ENCODE data around the gene DNAAF5.

The DNAAF5 gene

DNA sequence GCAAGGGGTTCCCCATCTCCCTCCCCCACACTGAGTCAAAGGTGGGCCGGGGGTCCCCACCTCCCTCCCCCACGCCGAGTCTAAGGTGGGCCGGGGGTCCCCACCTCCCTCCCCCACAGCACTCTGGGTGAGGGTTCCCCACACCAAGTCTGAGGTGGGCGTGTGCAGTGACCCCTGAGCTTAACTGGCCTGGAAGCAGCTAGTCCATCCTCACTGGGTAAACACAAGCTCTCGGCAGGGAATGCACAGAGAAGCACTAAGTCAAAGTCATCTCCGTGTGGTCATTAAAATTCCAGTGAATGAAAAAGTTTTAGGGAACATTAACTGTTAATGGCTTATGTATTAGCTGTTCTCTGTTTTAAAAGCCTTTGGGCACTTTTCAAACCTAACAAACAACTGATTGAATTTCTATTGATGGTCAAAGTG, 44.3 kb downstream of the DNAAF5 start:
- no peak for DNase-seq

DNA sequence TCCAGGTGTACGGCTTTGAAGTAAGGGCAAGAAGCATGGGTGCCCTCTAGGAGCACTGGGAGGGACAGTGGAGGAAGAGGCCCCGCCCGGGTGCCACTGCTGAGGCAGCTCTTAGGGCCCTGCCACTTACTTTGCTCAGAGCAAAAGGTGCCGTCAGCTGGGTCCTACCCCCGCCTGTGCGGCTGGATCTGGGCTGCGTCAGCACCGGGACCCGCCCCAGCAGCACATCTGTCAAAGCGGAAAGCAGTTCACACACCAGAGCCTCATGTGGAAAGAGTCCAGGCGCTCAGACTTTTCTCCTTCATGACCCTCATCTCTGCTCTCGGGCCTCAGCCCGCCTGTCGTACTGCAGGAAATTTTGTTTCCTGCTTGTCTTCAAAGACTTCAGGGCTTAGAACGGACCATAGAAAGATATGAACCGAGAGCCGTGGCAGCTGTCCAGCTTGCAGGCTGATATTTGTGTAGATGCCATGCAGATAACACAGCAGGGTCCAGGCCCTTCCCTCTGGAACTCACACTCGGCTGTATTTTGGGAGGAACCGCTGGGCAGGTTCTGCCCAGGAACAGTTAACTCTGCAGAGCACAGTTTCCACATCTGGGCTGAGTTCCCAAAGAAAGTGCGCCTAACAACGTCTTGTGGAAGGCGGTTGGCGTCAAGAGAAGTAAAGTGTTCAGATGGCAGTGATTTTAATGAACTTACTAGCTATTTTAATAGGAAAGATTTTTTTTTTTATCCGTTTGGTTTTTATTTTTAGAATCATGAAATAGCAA, 44.9 kb downstream of the DNAAF5 start:
- DNase-seq: no peak

DNA sequence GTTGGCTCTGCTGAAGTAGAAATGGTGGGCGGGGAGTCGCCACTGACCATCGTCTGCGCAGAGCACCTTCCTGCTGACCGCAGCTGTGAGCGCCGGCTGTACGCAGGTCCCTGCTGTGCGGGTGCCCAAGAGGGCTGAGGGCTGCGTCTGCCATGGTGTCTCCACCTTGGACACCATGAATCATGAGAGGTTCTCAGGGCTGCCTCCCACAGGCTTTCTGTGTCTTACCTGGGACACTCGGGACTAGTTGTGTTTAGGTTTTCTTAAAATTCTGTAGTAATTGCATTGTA, 45.5 kb downstream of the DNAAF5 start:
- DNase-seq: no peak

DNA sequence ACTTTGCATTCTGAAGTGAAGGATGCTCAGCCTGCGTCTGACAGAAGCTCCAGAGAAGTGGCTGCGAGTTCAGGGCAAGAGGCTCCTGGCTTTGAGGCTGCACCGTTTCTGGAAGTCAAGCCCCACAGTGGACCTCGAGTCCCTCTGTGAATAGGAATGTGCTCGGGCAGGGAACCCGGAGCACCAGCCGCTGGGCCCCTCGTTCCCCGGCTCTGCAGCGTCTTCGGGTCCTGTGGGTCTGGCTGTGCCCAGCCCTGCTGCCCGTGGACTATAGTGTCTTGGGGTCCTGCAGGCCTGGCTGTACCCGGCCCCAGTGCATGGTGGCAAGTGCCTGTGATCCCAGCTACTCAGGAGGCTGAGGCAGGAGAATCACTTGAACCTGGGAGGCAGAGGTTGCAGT, 45.9 kb downstream of the DNAAF5 start:
- DNase-seq: no peak

DNA sequence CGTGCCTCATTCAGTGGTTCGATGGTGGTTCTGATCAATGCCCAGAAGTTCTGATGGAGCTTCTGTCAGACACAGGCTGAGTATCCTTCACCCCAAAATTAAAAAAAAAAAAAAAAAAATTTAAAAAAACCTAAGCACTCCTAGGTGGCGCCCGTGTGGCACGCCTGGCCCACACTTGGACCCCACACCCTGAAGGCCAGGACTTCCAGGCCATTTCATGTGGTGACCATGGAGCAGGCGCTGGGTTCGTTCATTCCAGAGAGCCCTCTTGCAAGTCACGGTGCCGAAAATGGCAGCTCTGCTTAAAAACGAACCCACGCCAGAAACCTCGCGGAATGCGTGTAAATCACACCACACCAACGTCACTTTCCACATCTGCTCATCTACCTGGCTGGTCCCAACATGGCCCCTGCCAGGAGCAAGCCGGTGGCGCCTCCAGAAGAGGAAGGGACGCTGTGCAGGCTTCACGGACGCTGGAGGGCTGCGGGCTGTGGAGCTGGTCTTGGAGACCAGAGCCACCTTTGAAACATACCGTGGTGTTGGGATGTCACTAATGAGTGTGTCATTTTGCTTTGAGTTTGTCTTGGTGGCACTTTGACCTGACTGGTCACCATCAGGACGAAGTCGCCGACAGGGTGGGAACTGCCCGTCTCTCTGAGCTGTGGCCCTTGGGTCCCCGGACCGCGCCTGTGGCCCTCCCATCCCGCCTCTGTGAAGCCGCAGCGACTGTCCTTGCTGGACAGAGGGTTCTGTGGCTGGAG, 46.5 kb downstream of the DNAAF5 start:
- no peak for DNase-seq

DNA sequence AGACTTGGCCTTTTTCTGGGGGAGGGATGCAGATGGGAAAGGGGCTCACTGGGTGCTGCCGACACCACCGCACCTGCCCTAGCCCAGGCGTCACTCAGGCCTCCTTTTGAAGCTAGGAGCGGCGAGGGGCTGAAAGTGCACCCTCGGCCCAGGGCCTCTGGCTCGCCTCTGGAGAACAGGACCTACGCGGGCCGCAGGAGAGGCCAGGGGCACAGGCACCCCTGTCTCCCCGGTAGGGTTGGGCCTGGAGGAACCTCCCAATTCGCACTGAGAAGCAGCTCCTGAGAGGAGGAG, 47.1 kb downstream of the DNAAF5 start:
- DNase-seq: no peak

DNA sequence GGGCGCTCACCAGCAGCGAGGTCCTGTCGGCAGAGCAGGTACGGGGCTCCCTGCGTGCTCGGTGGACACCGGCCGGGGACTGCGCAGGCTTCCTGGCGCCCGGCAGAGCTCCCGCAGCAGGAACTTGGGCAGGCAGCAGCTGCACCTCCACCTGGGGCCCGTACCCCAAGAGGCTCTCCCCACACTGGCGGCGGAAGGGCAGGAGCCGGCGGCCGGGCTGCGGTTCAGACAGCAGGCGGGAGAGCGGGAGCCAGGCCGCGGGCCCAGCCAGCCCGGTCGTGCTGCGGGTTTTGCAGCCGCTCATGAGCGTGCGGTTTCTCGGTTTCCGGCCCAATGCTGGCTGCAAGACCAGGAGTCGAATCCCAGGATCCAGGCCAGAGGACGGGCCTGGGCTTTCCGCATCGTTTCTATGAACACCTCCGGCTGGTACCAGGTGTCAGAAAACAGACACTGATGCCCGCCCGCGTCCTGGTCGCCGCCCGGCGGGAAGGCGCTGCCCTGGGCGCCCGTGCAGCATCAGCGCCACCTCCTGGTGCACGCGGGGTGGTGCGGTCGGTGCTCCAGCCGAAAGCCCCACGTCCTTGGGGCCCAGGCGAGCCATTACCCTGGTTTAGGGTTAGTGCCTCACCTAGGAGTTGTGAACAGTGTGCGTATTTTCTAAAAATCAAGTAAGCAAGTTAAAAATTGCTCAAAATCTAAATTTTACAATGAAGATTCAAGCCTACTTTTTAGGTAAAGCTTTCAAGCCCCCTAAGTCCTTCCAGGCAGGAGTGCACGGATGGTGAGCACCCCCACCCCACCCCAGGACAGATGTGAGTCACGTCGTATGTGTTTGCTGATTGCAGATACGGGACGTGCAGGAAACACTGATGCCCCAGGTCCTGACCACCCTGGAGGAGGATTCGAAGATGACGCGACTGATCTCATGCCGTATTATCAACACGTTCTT, 47.9 kb downstream of the DNAAF5 start:
- peak; percentile 62 for DNase-seq

DNA sequence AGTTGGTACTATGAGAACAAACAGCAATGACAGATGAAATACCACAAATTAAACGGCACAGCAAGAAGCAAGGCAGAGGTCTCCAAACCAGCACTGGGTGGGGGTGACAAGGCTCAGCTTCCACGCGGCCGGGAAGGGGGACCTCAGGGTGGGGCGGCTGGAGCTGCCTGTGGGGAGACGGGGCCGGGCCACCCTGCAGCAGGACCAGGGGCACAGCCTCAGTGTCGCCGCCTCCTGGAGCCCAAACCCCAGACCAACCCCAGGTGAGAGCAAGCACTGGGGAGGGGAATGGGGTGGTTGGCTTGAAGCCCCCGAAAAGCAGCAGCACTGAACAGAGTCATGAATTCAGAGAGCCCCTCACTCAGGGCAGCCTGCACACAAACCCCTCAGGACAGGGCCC, 49.9 kb downstream of the DNAAF5 start:
- no peak for DNase-seq

DNA sequence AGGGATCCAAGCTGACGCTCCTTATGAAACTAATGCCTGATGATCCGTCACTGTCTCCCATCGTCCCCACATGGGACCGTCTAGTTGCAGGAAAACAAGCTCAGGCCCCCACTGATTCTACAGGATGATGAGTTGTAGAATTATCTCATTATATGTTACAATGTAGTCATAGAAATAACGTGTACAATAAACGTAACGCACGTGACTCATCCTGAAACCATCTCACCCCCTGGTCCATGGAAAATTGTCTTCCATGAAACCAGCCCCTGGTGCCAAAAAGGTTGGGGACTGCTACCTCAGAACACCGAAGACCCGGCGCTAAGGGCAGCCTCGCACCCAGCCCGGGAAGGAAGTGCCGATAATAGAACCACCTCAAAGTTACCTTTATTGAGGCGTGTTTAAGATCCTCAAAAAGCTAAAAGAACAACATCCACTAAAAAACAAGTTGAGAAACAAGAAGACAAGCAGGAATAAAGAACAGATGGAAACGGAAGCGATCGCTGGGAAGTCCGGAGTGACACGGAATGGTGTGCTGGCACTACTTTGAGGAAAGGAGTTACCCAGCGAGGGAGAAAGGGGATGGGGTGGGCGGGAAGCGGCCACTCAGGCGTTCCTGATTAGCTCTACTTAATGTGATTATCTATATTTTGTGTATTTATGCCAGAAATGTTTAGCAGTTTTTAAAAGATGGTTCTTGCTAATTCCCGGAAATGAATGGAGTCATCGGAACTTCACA, 50.7 kb downstream of the DNAAF5 start:
- no peak for DNase-seq

DNA sequence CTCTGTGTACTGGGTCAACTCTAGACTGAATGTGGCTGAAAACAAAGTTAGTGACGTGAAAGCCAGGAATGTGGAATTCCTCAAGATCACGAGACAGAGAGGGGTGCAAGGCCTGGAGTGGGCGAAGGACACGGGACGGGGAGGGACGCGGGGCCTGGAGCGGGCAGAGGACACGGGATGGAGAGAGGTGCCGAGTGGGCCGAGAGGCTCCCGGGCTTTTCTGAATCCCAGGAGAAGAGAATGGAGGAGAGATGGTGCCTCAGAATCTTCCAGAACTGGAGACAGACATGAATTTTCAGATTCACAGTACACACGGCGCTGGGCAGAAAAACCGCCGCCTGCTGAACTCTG, 51.2 kb downstream of the DNAAF5 start:
- DNase-seq: no peak

DNA sequence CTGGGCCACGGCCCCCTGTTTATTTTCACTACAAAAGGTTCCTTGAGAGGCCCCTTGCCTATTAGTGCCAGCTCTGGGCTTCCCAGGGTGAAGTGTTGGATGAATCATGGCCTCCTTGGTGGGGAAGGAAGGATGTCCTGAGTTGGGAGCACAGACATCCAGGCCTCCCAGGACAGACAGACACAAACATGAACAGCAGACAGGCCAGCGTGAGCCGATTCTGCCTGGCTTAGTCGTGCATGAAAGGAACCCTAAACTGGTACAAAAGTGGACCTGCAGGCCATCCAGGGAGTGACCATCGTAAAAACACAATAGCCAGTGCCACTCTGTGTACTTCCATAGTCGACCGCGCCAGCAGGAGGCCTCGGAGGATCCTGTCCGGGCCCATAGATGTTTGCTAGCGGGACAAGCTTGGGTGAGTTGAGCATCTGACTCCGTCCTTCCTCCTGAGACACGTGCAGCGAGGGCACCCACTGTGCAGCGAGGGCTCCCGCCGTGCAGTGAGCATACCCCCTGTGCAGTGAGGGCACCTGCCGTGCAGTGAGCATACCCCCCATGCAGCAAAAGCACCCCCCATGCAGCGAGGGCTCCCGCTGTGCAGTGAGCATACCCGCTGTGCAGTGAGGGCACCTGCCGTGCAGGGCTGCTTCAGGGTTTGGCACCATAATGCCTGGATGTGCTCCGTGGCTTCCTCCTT, 51.9 kb downstream of the DNAAF5 start:
- no peak for DNase-seq

DNA sequence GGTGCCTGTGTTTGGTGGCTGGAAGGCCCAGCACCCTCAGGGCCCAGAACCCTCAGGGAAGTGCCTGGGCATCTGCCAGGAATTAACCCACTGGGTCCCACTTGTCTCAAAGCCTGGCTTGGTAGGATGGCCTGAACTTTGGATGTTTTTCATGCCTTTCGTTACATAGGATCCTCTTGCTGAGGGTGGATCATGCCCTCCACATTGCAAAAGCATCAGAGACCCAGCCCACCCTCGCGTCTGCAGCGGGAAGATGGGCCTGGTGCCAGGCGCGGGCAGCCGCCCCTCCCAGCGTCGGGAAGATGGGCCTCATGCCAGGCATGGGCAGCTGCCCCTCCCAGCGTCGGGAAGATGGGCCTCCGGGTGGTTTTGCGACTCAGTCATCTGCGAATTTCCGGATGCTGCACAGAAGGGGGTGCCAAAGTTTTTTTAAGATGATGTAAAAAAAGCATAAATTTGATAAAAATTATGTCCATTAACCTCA, 52.5 kb downstream of the DNAAF5 start:
- no peak for DNase-seq

DNA sequence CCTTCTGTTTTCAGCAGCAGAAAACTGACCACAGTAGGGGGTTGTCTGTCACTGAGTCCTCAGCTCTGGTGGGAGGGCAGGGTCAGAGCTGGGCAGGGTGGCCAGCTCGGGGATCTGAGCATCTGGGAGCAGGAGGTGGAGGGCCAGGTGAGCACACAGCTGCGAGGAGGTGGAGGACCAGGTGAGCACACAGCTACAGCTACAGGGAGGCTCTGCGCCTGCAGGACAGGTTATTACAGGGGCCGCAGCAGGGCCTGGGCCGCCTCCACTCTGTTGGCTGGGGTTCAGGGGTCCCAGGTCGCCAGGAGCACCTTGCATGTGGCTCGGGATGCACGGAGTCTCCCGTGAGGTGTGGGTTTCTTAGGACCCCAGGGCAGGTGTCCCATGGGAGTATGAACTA, 53.0 kb downstream of the DNAAF5 start:
- no peak for DNase-seq

DNA sequence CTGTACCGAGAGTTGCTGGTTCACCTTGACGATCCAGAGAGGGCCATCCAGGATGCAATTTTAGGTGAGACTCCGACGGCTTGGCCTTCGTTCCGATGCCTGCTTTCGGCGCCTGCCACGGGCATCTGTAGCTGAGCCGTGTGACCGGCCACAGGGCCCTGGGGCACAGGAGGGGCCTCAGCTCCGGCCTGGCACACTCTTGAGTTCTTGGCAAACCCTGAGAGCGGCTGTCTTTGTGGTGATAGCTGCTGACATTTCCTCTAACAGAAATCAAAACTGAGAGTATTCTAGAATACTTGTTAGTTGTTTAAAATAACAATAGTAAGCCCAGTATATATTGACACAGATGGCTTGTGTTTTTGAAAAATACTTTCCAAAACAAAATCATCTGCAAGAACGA, 53.6 kb downstream of the DNAAF5 start:
- no peak for DNase-seq

DNA sequence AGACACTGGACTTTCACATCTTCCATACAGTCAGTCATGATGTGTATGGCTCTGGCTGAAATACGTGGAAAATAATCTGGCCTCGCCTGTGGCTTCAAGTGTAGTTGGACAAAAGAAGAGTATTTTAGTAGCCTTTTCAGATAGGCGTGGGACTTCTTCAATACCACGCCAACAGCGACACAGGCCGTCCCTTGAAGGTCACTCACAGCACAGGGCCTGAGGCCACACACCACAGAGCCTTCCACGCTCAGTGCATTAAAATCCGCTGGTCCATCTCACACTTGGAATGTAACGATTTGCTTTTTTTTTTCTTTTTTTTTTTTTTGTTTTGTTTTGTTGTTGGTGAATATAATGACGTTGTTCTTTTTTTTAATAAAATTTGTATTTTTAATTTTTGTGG, 54.0 kb downstream of the DNAAF5 start:
- DNase-seq: no peak

DNA sequence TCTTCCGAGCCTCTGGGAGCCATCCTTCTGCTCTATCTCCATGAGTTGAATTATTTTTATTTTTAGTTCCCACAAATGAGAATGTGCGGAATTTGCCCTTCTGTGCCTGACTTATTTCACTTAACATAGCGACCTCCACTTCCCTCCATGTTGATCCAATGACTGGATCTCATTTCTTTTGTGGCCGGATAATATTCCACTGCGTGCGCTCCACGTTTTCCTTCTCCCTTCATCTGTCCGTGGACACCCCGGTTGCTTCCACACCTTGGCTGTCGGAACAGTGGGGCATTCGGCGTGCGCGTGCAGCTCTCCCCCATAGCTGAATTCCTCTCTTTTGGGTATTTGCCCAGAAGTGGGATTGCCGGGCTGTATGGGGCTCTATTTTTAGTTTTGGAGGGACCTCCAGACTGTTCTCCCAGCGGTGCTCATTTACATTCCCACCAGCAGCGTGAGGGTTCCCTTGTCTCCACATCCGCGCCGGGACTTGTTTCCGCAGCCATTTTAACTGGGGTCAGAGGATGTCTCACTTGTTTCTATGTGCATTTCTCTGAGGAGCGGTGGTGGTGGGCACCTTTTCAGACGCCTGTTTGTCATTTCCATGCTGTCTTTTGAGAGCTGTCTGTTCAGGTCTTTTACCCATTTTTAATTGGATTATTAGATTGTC, 54.8 kb downstream of the DNAAF5 start:
- no peak for DNase-seq

DNA sequence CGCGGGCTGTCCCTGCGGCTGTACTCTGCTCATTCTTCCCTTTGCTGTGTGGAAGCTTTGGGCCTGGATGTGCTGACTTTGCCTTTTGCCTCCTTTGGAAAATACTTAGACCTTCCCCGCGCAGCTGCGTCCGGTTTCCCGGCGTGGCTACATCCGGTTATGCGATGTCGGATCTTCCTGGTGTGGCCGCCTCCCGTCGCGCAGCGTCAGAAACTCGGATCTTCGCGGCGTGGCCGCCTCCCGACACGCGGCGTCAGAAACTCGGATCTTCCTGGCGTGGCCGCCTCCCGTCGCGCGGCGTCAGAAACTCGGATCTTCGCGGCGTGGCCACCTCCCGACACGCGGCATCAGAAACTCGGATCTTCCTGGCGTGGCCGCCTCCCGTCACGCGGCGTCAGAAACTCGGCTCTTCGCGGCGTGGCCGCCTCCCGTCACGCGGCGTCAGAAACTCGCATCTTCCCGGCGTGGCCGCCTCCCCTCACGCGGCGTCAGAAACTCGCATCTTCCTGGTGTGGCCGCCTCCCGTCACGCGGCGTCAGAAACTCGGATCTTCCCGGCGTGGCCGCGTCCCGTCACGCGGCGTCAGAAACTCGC, 55.5 kb downstream of the DNAAF5 start:
- DNase-seq: no peak

DNA sequence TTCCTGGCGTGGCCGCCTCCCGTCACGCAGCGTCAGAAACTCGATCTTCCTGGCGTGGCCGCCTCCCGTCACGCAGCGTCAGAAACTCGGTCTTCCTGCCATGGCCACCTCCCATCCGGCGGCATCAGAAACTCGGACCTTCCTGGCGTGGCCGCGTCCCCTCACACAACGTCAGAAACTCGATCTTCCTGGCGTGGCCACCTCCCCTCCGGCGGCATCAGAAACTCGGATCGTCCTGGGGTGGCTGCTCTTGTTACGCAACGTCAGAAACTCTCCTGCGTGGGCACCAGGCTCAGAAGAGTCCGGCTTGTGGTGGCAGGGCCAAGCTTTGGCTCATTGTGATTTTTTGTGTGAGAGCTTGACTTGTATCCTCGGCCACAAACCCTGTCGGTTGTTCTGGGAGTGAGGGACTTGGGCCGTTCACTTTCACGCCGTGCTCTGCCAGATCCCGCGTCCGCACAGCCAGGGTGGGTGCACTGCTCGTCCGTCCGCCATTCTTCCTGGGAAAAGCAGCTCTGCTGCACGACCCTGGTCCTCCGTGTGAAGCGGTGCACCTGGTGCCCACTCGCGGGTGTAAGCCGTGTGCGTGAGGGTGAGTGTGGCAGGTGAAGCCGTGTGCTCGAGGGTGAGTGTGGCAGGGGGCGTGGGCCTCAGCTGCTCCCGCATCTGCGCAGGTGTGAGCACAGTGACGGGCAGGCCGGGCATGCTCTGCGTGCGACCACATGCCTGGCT, 56.4 kb downstream of the DNAAF5 start:
- DNase-seq: no peak

DNA sequence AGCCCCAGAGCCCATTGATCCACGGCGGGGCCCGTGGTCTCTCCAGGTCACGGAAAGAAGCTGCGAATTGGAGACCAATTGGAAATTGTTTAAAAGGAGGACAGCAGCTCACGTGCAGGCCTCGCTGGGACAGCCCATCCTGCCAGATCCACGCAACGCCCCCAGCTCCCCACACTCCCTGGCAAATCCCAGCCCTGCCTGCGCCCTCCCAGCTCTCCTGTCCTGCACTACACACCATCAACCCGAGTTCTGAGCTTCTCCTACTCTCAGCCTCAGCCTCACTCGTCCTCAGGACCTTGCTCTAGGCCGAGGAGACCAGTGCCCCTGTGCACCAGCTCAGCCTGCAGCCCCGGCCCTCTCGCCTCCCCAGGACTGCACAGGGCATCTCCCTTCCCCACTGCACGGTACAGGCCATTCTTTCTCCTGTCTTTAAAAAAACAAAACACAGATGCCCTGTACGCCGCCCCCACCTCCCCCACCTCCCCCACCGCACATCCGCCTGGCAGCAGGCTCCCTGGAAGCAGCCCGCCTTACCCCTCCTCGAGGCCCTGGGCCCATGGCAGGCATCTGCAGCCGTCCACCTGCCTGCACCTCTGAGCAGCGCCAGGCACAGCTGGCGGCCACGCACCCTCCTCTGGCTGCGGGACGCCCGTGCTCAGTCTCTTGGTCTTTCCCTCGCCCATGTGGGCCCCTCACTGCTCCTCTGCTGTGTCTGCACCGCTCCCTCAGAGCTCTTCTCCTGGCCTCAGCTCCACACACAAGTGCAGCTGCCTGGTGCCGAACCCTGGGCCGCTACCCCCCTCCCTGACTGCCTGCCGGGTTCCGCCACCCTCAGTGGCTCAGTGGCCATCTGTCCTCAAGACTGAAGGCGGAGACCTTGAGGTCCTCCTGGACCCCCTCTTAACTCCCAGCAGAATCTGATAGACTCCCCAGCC, 57.3 kb downstream of the DNAAF5 start:
- DNase-seq: no peak

DNA sequence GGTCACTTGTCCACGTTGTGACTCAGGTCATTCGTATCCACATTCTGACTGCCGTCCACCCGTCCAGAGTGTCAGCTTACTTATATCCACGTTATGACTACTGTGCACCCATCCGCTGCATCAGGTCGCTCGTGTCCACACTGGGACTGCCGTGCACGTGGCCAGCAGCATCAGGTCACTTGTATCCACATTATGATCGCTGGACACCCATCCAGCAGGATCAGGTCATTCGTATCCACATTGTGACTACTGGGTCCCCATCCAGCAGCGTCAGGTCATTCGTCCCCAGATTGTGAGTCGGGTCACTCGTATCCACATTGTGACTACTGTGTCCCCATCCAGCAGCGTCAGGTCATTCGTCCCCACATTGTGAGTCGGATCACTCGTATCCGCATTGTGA, 58.5 kb downstream of the DNAAF5 start:
- no peak for DNase-seq

All from NCI-H1048 (cell line).